HG03558 (cell line): ENCODE results near the gene TSPAN31.

Experiments
- ATAC-seq: cut with Tn5 transposase; IDR thresholded peaks from one replicate; pipeline ENCODE4 v1.9.1; 2021; ENCODE audit warnings: moderate number of reproducible peaks; ENCODE audit not compliant: unreplicated experiment; ENCODE audit errors: extremely low read depth

TSPAN31 gene

DNA sequence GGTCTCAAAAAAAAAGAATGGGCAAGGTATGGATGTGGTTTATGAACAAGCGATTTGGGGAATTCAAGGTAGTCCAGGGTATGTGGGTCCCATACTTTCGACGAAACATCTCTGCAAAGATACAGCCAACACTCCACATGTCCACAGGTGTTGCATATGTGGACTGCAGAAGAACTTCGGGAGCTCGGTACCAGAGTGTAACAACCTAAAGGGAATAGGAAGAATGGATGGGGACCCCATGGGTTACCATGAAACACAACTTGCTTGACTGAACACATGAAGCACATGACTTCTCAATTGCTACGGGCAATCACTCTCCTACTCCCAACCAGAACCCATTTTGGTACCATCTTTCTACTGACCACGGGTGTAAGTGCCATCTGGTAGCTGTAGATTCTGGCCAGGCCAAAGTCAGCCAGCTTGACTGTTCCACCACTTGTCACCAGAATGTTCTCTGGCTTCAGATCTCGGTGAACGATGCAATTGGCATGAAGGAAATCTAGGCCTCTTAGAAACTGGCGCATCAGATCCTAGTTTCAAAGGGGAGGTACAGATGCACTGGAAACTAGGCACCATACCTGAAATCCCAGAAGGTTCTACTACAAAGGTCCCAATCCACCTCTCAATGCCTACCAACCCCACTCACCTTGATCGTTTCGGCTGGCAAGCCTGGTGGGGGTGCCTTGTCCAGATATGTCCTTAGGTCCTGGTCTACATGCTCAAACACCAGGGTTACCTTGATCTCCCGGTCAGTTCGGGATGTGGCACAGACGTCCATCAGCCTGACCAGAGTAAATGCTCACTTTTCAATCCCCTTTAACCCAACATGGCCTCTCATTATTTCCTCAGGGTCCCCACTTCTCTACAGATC lies 6.0 kb downstream of the TSPAN31 start:
- no peak for ATAC-seq

DNA sequence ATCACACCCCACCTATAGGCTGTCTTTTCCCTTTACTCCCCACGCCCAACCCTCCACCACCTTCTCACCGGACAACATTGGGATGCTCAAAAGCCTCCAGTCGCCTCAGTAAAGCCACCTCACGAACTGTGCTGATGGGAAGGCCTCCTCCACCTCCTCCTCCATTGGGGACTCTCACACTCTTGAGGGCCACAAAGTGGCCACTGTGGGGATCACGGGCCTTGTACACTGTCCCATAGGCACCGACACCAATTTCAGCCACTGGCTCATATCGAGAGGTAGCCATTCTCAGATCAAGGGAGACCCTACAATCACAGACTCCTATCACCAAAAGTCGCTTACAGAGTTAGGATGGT lies 6.6 kb downstream of the TSPAN31 start:
- ATAC-seq = no peak

DNA sequence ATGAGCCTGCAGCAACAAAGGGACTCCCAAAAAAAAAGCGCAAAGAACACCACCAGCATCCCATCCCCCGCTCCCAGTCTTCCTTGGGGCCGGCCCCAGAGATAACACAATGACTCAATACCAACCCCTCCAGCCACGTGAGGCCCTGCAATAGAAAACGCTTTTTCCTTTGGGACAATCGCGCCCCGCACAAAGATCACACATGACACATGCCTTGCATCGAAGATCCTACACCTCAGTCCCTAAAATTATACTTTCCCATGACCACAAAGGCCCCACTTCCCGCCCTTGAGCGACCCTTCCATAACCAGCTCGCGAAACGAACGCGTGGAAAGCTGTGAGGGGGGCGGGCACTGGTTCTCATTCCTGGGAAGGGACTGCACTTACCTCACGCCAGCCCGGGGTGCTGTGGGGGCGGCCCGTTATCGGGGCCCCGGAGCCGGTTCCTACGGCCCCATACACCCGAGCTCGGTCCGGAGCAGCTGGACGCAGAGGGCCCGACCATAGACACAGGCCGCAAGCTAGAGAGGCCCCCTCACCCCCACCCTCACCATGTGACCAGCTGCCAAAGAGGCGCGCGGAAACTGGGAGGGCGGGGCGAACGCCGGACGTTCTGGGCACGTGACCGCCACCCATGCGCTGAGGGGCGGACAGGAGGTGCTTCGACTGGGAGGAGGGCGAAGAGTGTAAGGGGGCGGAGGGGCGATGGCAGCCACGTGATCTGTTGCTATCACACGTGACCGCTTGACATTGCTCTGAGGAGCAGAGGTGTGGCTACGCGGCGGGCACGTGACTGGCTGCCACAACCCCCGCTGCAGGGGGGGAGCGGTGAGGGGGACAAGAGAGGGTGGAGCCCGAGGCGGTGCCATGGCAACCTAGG lies 7.2 kb downstream of the TSPAN31 start, which contains the start of gene CDK4:
Gene CDK4 (minus strand): TSS at position 523 of the 880 bp plus-strand sequence. CDS start 593 bp downstream, outside the sequence.
- peak; percentile 48 for ATAC-seq

DNA sequence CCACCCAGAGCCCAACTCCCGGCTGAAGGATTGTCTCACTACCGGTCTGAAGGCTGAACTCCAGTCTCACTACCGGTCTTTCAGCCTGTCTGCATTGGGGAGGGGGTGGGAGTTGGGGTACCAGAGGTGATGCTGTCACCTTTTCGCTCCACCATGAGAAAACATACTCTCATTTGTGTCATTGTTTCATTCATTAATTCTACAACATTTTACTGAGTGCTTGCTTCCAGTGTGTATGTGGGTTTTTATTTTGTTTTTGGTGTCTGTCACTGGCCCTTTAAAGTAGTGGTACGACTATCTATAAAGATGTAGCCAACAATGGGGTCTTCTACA lies 7.8 kb downstream of the TSPAN31 start:
- ATAC-seq = no peak

DNA sequence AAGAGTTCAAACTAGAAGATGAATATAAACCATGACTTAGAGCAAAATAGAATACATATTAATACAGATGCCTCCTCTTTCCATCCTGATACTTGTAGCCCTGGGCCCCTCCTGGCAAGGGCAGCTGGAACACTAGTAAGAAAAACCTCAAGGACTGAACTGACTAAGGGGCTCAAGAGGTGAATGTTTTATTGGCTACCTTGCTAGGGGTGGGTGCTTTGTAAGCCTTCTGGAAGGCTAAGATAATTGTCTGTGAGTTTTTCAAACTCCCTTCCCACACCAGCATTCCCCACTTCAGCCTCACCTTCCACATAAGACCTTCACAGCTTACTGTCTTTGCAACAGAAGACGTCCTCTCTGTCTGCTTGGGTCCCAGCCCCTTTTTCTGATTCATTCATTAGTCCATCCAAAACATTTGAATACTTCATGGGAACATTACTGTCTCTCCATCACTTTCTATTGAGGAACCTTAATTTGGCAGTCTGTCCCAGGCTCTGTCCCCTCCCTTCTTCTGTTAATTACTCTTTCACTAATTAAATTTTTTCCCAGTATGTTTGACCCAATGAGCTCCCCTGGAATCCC lies 9.0 kb downstream of the TSPAN31 start:
- ATAC-seq = no peak

DNA sequence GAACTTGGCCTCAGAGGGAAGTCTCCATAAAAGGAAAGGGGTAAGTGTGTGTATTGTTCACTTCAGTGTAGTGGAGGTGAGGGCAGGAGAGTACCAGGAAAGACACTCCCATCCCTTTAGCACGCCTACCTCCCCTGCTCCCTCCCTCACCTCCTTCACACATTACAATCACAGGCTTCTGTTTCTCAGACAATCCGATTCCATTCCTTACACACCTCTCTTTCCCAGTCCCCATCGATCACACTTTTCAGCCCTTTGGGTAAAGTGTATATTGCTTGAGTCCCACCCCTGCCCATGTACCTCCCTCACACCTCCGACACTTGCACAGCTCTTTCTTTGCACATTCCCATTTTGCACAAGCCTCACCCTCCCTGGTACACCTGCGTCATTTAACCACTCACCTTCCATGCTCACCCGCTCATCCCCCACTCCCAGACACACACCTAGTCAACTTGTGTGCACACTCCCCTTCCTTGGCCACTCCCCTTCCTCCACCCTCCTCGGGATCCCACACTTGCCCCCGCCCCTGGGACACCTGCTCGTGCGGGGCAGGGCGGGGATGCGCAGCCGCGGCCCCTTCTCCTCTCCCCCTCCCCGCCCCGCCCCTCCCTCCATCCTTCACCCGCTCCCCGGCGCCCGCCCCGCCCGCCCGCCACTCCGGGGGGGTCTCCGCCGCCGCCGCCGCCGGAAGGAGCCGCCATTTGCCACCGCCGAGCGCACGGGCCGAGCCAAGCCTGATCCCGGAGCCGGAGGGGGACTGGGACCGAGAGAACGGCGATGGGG lies 9.8 kb downstream of the TSPAN31 start, which contains the start of gene MARCHF9:
Gene MARCHF9 (plus strand): TSS at position 693 of the 783 bp plus-strand sequence. CDS start 426 bp downstream, outside the sequence.
- ATAC-seq = peak; percentile 17

DNA sequence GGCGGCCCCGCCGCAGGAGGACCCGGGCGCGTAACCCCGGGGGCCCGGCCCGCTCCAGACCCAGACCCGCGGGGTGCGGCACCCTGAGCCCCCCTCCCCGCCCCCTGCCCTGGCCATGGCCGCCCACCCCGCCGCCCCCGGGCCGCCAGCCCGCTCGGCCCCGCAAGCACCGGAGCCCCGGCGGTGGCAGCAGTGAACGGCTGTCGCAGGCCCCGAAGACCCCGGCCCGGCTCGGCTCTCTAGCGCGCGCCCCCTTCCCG lies 10.3 kb downstream of the TSPAN31 start:
- no peak for ATAC-seq

DNA sequence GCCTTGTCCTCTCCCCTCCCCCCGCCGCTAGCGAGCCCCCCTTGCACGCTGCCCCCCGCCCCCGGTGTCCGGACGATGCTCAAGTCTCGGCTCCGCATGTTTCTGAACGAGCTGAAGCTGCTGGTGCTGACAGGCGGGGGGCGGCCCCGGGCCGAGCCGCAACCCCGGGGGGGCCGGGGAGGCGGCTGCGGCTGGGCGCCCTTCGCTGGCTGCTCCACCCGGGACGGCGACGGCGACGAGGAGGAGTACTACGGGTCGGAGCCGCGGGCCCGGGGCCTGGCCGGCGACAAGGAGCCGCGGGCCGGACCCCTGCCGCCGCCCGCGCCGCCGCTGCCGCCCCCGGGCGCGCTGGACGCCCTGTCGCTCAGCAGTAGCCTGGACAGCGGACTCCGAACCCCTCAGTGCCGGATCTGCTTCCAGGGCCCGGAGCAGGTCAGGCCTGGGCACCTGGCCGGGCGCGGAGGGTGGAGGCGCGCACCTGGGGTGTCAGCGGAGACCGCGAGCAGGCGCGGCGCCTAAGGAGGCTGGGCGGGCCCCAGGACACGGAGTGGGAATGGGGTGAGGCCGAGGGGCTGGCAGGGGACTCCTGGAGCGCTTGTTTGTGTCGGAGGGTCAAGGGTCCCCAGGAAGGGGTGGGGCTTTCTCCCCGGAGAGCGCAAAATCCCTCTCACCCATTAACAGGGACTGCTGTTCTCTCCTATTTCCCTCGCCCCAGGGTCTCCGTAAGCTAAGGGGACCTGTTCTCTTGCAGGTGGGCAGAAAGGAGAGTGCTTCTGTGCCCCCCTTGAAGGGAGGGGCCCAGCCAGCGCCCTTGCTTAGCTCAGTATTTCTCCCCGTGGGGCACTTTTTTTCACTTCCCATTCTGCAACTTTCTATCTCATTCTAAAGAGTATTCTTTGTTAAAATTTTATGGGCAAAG lies 10.9 kb downstream of the TSPAN31 start:
- no peak for ATAC-seq

DNA sequence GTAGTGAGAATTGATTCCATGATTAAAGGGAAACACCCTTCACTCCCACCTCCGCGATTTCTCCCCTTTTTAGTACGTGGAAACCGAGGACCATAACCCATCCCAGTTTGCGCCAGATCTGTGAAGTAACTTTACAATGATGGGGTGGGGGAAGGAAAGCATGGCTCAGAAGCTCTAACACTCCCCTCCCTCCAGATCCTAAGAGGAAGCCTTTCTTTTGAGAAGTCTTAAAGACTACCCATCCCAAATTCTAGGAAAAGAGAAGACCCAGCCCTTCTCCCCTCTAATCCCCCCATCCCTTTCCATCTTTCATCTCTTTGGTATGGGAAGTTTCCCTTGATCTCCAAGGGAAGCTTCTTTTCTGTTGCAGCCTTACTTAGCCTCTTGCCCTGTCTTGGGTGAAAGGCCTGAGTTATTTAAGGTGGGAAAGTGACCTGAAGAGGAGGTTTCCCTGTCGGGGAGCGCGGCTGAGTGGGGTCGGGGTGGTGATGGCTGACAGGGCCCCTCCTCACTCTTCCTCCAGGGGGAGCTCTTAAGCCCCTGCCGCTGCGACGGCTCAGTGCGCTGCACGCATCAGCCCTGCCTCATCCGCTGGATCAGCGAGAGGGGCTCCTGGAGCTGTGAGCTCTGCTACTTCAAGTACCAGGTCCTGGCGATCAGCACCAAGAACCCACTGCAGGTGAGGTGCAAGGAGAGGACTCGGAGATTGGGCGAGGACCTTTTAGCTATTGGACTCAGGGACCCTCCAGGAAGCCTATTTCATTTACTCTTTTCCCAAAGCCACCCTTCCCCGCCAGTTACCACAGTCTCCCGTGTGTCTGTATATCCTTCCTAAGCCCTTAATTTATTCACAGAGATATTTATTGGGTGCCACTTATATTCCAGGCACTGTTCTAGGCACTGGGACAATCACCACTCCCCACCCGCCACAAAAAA lies 11.8 kb downstream of the TSPAN31 start:
- no peak for ATAC-seq

DNA sequence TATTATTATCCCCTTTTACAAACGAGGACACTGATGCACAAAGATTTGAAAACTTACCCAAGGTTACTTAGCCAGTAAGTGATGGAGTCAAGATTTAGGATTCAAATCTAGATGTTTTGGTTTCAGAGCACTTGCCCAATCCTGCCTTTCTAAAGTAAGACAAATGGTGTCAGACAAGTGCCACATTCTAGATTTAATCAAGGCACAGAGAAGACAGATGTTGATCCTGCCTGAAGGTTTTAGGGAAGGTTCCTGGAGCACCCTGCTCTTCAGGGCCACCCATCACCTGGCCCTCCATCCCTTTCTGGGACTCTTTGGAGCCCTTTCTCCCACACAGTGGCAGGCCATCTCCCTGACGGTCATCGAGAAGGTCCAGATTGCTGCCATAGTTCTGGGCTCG lies 12.9 kb downstream of the TSPAN31 start:
- no peak for ATAC-seq

DNA sequence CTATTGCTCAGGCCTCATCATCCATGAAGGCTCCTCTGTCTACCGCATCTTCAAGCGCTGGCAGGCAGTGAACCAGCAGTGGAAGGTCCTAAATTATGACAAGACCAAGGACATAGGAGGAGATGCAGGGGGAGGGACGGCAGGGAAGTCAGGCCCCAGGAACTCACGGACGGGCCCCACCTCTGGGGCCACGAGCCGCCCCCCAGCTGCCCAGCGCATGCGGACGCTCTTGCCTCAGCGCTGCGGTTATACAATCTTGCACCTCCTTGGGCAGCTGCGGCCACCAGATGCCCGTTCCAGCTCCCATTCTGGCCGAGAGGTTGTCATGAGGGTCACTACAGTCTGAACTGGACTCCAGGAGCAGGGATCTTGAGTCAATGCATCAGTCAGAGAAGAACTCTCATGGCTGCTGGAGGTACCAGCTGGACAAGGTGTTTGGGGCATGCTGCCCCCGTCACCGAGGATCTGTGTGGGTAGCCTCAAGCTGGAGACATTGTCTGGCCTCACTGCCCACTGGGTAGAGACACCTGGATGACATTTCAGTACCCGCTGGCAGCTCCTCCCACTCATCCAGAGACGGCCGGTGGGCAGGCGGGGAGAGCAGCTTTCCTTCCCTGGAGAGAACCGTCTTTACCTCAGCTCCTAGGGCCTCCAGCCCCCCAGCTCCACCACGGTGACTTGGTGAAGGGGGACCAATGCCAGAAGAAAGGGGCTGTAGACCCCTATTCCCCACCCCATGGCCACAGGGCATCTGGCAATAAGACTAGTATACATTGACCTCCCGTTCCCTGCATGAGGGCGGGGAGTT lies 13.9 kb downstream of the TSPAN31 start:
- ATAC-seq = no peak

DNA sequence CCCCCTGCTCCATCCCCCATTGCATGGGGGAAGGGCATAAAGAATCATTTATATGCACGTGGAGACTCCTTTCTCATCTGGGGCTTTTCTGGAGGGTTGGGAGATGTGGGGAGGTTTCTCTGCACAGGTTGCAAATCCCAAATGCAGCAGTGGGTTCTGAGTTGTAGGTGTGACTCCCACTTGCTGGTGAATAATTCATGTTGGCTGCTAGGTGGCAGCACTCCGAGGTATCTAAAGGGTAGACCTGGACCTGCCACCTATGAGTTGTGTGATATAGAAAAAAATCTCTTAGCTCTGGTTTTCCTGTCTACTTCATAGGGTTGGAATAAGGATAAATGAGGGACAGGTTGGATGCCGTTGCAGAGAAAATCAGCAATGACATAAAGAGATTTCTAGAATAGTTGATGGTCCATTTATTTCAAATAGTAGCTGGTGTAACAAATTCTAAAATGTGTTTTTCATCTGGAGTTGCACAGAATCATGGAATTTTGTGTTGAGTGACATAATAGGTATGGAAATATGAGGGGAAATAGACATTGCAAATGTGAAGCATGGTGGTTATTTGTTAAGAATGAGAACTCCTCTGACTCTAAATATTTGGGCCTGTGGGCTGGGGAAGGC lies 14.6 kb downstream of the TSPAN31 start:
- ATAC-seq = no peak

DNA sequence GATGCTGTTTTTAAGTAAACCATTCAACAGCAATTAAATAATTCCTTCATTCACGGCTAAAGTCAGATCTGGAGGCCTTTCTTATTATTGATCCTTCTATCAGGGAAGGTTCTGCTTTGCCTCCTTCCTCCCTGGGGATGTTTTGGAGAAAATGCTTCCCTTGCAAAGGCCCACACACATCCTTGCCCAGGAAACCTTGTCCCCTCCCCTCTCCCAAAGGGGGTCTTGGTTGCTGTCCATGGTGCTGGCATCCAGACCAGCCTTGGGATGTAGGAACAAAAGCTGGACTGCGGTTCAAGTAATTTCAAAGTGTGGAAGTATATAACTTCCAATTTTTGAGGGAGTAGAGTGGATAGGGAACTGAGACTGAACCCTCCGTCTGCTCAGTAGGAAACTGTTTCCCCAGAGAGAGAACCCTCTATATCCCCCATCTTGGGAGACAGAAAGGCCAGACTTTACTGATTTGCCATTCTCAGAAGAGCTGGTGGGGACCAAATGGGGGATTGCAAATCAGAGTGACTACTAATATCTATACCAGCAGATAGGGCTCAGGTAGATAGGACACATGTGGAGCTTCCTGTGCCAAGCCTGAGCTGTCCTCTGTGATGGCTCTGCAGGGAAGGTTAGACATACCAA lies 15.6 kb downstream of the TSPAN31 start:
- ATAC-seq = no peak

DNA sequence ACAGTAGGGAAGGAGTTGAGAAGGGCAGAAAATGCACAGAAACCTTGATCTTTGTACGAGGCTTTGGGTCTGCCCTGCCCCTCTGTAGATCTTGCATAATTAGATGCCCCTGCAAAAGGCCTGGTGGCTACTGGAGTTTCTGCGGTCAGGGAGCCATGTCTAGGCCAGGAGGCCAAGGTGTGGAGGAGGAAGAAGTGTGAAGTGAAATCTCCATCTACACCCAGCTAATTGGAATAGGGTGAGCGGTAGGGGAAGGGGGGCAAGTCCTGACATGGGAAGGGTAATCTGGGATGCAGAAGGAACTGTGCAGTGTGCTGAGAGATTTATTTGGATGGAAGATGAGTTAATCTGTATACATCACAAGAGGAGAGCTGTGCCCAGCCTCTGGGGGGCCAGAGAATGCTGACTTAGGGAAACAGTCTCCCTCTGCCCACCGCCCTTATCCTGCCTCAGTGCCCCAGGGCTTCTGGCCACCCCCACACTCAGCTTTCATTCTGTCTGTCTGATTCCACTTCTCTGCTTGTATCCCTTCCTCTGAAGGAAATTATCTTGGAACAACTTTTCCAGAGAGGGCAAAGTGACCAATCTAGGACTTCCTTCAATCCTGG lies 16.7 kb downstream of the TSPAN31 start:
- no peak for ATAC-seq

DNA sequence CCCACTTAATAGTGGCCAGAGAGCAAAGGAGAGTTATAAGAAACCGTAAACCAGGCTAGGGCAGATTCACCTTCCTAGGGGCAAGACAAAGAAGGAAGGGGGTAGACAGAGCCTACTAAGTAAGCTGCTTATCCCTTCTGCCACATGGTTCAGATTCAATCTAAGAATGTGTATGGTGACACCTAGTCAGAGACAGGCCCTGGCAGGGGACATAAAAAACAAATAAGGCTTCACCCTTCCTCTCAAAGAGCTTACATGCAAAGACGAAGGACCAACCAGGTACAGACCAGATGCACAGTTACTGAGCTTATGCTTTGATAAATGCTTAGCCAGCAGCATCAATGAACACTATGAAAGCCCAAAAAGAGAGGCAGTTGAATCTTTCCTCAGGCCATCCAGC lies 17.6 kb downstream of the TSPAN31 start:
- ATAC-seq = no peak
